RWPE1 (cell line): ENCODE results near the gene HMGB2.

Source experiments
- CTCF ChIA-PET: fragments of 350-600 bp; sonication (Branson Sonifier 250); formaldehyde crosslinking; extraction: SDS; loops from one replicate; lab custom pipeline; 2021; lab: Yijun Ruan, JAX
- POLR2A ChIA-PET: fragments of 400-600 bp; formaldehyde crosslinking; extraction: SDS; loops from one replicate; lab custom pipeline; 2020; ENCODE audit warnings: antibody characterized with exemption; ENCODE audit not compliant: low non-redundant PET; lab: Yijun Ruan, JAX
- DNase-seq: peaks from one replicate; pipeline ENCODE4 v3.0.0; 2012; ENCODE audit warnings: low spot score
- H3K27ac ChIP-seq: fragments of 450-650 bp; 2 replicates; pipeline ENCODE4 v1.5.1; 2017
- CTCF ChIP-seq: fragments of 450-650 bp; conservative IDR thresholded peaks from 2 replicates; pipeline ENCODE4 v1.5.1; 2017; ENCODE audit warnings: low read depth, mild to moderate bottlenecking

The HMGB2 gene

GRCh38 chr4:173334085-173334890, at the start of gene HMGB2:
TSS of gene HMGB2 (minus strand) at chr4:173334358. CDS start at chr4:173333649, 709 bp downstream.
- ChIA-PET CTCF (interaction anchor here (2.0 kb wide), 1 partner anchor 11 kb away, joined by 8 read pairs; no protein-coding TSS in a partner anchor), POLR2A (interaction anchor here (1.3 to 2.1 kb wide), 3 partner anchors 35 to 37 kb away, joined by 6 to 7 read pairs (median 6); partner anchors contain the start of gene SAP30)
- H3K27ac ChIP-seq, result peak within 1 kb of the TSS; percentile 99
- peak; percentile 99 for DNase-seq
- no peak for TF ChIP-seq CTCF

DNA sequence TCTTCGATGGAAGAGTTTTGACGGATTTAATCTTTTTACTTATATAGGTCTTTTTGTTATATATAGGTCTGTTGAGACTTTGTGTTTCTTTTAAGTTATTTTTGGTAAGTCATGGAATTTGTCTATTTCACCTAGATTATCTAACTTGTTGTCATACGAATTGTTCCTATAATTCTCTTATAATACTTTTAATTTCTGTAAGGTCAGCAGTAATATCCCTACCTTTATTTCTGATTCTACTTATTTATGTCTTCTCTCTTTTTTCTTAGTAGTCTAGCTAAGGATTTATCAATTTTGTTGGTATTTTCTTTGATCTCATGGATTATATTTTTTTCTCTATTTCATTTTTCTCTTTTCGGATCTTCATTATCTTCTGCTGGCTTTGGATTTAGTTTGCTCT, 48.2 kb upstream of the HMGB2 start:
- DNase-seq, result no peak
- no peak overlapping the region for H3K27ac ChIP-seq
- POLR2A ChIA-PET, result no interaction called here
- CTCF ChIA-PET, result no interaction called here
- TF ChIP-seq CTCF, result no peak

GRCh38 chr4:173381610-173382009, 47.5 kb upstream of the HMGB2 start:
- CTCF ChIA-PET, result no interaction called here
- no peak overlapping the region for H3K27ac ChIP-seq
- POLR2A ChIA-PET, result no interaction called here
- TF ChIP-seq CTCF, result no peak
- no peak for DNase-seq

- DNase-seq, result no peak
- POLR2A ChIA-PET, result no interaction called here
- TF ChIP-seq CTCF, result no peak
- CTCF ChIA-PET, result no interaction called here
- H3K27ac ChIP-seq, result no peak overlapping the region
These were observed 46.8 kb upstream of the HMGB2 start for GRCh38 chr4:173380987-173381386.

DNA sequence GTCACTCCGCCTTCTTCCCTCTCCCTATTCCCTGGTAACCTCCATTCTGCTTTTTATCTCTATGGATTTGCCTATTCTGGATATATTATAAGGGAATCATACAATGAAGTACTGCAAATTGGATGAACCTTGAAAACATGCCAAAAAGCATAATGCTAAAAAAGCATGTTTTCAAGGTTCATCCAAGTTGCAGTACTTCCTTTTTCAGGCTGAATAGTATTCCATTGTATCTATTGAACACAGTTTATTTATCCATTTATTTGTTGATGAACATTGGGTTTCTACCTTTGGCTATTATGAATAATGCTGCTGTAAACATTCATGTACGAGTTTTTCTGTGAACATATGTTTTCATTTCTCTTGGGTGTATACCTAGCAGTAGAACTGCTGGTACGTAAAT, 45.8 kb upstream of the HMGB2 start:
- no peak overlapping the region for H3K27ac ChIP-seq
- CTCF ChIA-PET, result no interaction called here
- DNase-seq, result no peak
- POLR2A ChIA-PET, result no interaction called here
- no peak for TF ChIP-seq CTCF

DNA sequence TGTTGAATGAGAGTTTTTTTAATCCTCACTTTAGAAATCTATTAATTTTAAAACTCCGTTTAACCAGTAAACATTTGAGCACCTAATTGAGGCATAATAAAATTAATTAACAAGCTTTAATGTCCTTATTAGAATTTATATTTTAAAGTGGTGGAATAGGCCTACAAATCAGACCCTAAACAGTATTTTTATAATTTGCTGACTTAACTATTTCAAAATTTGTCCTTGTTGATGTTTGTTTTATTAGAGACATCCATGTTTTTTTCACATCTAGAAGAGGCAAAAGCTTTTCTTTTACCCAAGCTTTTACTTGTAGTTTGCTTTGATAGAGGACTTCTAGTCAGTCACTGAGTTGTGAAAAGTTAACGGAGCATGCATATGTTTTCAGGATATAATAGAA, 40.4 kb upstream of the HMGB2 start:
- no peak for DNase-seq
- H3K27ac ChIP-seq, result no peak overlapping the region
- CTCF ChIA-PET, result no interaction called here
- no peak for TF ChIP-seq CTCF
- POLR2A ChIA-PET, result no interaction called here
